NCI-H510A treated with DMSO at 0.1 percent for 48 hours (cell line): ENCODE results near the gene CAMTA1.
"Not testable (repeated sequence)": the region's sequence is repeated elsewhere in the genome, so short reads cannot be mapped to it uniquely, and the experiment has no call there.

Experiments
- DNase-seq: peaks from one replicate; lab custom pipeline; 2025; lab: John Stamatoyannopoulos, UW

CAMTA1 gene

DNA sequence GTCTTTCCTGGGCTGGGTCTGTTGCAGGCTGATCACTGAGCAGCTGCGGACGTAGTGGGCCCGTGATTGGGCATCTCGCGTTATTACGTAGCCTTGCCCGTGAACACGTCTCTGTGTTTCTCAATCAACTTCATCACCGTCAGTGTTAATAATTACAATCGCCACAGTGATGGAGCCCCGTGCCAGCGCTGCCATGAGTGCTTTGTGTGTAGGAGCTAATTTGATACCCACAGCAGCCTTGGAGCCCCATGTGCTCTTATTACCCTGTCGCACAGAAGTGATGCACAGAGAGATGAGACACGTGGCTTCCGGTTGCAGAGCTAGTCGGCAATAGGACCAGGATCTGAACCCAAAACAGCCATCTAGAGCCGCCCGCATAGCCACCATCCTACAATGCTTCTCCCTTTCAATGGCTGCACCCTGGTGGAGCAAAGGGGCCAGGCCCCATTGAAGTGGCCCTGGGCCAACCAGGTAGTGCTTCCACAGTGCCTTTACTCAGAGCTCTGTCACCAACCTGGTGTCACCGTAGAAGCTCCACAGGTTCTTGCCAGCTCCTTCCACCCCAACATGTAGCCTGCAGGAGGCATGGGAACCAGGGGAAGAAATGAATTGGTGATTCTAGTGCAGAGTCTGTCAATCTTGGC, 587.3 kb downstream of the CAMTA1 start:
- DNase-seq: no peak

DNA sequence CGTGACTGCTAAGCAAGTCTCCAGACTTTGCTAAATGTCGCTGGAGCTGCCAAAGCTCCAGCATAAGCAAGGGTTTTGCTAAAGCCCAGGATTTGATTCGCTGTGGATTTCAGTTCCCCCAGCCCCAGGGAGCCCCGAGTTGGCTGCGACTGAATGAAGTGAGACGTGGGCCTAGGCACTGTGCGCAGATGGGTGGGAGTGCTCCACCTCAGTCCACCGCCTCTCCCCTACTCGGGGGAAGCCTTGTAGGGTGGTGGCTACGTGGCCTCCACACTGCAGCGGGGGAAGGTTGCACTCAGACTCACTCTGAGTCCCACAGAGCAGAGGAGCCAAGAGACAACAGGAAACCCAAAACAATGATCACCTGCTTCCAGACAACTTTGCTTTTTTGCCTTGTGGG, 588.0 kb downstream of the CAMTA1 start:
- no peak for DNase-seq

DNA sequence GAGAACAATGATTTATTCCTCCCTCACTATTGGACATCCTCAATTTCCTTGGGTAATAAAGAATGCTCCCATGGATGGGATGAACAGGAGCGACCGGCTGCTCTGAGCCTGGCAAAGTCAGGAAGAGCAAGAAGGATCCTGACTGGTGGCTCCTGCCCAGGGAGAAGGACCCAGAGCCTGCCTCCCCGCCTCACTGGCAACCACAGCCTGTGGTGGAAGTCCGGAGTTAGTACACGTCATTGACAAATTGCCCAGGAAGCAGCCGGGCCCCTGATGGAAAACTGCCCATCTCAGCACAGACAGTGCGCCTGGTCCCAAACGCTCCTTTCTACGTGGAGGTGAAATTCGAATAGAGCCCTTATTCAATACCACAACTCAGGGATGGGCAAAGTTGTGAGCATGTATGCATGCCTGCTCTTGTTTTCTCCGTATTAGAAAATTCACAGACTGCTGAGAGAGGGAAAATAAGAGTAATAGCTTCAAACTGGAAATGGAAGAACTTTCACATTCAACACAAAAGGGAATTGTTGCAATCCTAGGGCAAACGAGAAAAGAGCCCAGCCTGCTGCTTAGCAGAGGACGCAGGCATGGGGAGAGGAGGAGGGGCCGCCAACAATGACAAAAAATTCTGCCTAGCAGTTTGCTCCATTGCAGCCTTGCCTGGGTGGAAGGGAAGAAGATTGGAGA, 588.8 kb downstream of the CAMTA1 start:
- no peak for DNase-seq

DNA sequence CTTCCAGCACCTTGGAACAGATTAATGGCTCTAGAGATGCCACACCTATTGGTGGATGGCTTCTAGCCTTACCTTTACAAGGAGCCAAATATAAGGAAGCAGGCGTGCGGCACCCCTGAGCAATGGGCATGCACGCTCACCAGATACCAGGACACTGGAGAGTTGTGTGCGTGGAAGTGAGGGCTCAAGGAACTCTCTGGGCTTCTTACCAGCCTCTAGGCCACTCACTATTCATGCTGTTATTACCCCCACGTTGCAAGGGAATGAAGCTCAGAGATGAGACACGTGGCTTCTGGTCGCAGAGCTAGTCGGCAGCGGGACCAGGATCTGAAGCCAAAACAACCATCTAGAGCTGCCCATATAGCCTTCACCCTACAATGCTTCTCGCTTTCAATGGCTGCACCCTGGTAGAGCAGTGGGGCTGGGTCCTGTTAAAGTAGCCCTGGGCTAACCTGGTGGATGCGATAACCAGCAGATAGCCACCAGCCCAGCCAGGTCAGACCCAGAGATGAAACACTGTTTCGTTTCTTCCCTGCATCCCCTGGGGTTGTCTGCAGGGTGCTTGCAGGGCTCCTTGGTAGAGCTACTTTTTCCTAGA, 589.4 kb downstream of the CAMTA1 start:
- no peak for DNase-seq

DNA sequence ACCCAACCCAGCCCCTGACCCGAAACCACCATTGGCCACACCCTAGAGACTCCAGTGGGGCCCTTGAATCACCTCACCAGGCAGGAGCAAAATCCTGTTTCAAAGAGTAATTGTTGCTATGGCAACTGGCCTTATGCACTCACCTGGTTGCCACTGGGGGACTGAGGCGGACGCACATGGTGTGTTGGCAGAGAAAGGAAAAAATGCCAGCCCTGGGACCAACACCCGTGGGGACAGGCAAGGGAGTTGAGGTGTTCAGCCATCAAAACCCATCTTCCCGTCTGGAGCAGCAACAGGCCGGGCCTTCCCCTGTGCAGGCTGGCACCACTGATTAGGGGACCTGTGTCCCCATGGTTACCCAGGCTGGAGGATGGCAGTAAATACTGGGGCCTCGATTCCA, 590.1 kb downstream of the CAMTA1 start:
- DNase-seq: no peak

DNA sequence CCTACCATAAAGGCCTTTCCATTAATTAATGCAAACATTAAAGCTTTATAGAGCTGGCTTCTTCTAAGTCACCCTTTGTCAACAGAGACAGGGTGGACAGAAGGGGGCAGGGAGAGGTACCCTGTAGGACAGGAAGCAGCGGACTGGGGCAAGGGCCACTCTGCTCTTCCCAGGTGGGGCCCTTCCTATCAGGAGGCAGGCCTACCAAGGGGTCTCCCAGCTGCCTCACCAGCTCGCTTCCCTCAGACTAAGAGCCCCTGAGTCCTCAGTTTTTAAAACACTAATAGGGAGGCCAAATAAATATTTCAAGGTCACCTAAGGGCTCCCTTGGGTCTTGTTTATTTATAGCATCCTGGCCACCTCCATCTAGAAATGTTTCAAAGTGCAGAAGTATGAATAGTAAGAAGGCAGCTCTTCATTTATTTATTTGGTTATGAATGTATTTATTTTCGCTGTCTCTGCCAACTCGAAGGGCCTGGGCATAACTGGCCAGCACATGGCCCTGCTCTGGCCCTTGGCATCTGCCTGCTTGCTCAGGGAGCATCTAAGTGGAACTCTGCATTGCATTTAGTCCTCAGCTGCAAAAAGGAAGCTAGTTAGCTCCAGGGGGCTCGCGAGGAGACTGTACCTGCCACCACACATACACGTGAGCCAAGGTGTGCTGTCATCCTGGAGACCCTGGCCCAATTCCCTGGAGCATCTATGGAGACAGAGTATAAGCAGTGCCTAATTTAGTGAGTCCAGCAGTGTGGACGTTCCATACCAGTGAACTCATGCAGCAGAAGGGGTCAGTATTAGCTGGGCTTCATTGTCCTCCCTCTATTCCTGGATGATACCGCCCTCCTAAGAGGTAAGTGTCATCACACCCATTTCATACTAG, 590.8 kb downstream of the CAMTA1 start:
- DNase-seq: no peak

DNA sequence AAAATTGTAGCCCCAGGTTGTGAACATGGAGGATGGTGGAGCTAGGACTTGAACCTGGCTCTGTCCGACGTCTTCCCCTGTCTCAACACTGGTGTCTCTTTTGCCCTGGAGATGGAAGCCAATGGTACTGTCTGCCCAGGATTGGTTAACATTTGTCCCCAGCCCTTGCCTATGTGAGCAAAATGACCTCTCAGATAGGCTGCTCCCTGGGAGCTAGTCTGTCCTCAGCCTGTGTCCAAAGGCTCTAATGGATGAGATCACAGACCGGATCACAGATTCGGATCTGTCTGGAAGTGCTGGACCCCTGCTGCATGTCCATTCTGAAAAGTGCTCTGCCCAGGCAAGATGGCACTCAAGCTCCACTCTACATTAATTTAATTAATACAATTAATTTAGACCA, 591.4 kb downstream of the CAMTA1 start:
- DNase-seq: no peak

DNA sequence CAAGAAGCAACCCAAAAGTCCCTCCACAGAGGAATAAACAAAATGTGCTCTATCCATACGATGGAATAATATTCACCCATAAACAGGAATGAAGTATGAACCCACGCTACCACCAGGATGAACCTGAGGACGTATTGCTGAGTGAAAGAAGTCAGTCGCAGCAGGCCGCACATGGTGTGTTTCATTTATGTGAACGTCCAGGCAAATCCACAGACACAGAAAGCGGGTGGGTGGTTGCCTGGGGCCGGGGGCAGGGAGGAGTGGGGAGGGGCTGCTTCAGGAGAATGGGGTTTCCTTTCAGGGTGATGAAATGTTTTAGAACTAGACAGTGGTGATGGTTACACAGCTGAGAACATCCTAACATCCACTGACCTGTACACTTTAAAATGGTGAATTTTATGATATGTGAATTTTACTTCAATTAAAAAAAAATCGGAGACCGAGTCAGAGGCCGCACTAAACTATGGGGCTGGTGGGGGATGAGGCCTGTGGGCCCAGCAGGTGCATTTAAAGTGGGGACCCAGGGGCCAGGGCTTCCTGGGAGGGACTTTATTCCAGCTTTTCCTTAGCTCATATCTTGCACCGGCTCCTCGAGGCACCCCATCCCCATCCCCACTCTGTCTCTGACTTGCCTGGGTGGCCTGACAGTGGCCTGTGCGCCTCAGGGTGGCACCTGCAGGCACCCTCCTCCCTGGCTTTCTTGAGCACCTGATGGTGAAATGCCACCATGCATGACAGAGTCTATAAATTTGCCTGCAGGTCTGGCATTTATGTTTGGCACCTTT, 593.3 kb downstream of the CAMTA1 start:
- peak; percentile 83 for DNase-seq

DNA sequence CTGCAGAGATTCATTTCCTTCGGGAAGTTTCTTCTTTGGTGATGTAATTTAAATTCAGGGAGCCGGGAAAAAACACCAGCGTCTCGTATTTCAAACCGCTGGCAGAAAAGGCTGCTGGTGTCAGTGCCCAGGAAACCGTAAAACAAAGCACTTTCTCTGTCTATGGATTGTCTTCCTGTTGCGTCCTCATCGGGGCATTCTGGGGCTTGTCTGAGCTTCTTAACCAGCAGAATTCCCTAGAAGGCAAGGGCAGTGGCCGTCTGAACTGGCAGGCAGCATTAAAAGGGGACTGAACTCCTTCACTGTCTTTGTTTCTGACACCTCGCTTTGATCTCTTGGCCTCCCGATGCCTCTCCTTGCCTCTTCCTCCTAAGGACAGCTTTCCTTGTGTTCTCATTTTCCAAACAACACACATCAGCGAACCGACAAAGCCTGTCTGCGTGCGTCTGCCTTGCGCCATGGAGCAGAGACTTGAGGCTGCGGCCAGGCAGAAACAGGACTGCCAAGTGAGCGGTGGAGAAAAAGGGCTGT, 594.3 kb downstream of the CAMTA1 start:
- peak; percentile 95 for DNase-seq

DNA sequence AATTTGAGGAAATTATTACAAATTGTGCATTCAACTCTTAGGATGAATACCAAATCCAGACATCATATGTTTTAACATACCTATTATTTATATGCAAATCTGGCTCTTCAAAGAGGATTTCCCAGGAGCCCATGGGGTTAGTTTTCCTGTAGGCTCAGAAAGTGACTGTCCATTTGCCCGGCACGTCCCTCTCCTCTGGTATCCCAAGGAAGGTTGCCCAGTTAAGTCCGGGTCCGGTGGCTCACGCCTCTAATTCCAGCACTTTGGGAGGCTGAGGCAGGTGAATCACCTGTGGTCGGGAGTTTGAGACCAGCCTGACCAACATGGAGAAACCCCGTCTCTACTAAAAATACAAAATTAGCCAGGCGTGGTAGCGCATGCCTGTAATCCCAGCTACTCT, 594.8 kb downstream of the CAMTA1 start:
- not testable (repeated sequence) for DNase-seq

DNA sequence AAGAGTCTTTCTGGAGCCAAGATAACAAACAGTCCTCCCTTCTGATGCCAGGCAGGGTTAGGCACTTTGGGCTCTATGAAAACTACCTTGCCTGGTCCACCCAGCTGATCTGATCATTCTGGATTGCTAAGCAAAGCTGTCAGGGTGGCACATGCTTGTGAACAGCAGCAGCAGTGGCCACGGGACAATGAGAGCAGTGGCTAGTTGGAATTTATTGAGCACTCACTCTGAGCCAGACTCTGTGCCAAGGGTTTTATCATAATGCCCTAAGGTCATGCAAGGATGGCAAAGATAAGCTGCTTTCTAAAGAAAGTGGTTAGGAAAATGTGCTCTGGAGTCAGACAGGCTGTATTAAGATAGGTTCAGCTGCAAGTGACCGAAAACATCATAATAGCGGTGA, 595.5 kb downstream of the CAMTA1 start:
- DNase-seq: no peak

DNA sequence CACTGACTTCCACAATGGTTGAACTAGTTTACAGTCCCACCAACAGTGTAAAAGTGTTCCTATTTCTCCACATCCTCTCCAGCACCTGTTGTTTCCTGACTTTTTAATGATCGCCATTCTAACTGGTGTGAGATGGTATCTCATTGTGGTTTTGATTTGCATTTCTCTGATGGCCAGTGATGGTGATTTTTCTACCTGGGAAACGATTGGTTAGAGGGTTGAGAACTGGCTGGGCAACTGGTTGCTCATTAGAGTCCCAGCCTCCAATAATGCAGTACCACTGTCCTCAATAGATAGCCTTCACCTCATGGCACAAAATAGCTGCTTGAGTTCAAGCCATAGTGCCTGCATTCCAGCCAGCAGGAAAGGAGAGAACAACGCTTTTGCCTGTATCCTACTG, 596.5 kb downstream of the CAMTA1 start:
- not testable (repeated sequence) for DNase-seq

DNA sequence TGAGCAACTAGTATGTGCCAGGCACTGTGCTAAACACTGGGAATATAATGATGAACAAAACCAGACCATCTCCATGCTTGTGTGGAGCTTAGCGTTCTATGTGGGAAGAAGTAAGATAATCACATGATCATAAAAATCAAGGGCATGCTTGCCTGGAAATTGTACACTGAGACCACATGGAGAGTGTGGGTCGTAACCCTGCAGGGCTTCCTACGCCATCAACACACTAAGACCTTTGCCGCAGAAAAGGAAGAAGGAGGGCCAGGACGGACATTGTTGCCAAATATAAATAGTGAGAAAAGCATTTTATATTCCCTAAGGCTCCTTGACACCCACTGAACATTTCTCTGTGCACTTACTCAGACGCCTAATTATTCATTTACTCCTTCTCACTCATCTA, 597.7 kb downstream of the CAMTA1 start:
- no peak for DNase-seq

DNA sequence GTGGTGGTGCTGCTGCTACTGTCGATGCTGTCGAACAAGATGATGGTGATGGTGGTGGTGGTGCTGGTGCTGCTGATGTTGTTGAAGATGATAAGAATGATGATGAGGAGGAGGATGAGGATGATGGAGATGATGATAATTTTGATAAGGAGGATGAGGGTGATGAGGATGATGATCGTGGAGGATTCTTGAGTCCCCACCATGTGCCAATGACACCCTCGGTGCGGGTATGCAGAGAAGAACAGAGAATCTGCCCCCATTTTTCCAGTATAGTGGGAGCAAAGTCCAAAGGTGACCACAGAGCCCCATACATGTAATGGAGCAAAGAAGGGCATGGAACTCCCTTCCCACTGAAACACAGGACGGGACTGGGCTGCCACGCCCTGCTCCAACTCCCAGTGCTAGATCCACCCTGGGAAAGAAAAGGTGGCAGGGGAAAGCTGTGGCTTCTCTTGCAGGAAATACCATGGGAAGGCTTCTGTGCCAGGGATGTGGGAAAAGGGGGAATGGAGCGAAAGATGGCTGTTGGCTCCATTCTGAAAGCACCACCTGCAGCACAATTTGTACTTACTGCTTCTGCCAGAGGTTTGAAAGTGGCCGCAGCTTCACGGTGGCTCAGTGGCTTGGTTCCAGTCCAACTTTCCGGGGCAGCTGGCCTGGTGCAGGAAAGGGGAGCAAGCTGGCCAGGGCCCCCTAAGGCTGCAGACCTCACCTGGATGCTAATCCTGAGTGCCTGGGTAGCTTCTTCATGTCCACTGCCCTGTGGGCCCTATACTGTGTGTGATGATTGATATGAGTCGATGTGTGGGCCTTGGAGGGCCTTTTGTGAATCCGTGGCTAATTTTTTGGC, 598.6 kb downstream of the CAMTA1 start:
- no peak for DNase-seq

DNA sequence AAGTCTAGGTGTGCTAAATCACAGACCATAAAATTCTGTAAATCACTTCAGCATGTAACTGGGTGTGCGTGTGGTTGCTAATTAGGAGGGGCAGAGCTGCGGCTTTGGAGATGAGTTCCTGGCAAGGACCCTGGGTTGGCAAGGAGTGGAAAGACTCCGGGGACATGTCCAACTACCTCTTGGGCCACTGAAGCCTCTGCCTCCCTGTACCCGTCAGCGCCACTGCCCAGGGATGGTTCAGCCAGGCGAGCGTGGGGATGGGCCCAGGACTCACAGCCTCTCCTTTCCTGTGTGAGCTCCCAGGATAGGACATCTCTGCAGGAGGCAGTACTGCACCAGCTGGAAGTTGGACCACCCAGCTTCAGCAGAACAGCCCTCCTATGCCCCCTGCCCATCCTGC, 599.4 kb downstream of the CAMTA1 start:
- no peak for DNase-seq

DNA sequence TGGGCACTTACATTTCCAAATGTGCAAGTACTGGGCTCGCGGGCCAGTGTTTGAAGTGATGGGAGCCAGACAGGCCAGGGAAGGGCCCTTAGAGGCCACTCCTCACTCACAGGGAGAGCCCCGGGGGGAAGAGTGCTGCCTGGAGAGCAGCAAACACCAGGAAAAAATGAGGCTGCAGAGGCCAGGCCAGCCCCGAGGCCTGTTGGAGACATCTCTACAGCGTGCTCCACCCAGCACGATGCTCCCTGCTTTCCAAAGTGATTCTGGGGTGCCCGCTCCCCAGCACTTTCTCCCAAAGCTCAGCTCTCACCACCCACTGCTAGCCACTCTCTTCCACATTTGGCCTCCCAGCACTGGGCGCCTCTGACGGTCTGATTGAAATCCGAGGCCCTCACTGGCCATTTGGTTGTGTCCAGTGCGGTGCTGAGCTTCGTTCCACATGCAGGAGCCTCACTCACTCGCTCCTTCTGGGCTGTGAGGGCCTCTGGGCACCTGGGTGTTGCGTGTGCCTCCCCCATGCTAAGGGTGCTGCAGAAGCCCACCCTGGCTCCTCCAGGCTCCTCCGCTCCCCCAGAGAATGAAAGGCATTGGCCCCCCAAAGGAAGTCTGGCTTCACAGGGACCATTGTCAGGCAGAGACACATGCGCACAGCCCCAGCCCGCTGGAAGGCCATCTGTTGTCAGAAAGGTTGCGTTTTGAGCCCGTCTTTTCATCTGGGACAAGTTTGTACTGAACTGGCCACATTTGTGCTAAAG, 600.4 kb downstream of the CAMTA1 start:
- peak; percentile 70 for DNase-seq

DNA sequence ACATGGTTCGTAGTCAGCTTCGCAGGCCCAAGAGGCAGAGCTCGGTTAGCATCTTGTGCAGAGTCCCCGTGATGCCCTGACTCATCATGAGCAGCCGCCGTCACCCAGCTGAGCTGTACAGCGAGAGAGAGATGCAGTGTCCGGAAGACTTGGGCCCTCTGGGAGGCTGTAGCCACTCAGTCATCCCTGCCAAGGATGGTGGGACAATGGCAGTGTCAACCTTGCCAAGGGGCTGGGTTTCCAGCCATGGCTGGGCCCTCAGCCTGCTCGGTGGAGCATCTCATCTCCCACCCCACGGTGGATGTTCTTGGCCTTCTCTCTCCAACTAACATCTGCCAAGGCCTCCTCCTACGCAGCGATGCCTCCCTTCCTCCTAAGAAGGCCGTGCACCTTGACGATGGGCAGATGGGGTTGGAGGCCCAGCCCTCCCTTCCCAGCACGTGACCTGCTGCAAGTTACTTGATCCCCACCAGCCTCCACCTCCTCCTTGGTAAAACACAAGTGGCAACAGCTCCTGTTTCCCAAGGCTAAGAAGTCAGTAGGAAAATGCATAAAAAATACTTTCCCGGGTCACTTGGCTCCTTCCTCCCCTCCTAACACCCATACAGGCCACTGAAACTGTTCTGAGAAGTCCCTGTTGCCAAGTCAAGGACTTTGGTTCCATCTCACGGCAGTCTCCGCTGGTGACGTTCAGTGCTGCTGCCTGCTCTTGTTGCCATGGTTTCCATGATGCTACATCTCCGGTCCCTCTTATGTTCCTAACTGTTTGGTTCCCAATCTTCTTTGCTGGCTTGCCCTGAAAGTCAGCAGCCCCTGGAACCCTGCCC, 601.2 kb downstream of the CAMTA1 start:
- no peak for DNase-seq

DNA sequence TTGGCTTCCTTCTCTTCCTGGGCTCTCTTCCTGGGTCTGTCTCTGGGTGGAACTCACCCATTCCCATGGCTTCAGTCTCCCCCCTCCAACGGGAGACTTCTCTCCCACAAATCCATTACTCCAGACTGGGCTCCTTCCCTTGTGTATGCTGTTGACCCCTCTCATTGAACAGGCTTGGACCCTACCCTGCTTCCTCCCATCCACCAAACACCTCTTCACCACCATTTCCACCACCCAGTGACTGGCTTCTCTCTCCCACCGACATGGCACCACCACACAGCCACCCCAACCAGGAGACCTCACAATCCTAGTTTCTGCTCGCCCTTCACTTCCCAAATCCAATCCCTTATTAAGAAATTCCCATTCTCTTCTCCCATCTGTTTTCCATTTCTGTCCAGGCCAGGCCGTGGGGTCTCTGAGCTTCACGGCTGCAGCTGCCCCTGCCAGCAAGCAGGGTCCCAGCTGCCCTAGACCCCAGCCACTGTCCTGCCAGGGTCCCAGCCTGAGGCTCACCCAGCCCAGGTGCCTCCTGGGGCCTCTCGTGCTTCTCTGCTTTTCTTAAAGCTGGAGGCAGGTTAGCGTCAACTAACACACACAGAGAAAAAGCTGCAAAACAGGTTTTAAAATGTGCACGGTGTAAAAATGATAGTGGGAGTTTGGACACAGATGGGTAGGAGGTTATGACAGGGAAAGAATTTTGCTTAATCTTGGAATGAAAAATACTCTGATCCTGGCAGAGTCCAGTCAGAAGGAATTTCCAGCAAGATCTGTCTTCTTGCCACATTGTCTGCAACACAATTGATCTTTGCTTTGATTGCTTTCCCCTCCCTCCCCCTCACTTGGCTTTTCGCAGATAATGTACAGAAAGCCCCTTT, 602.0 kb downstream of the CAMTA1 start:
- DNase-seq: peak; percentile 62
